GM12872 (cell line): ENCODE results near the gene FNDC3A.

ENCODE experiments used
- TF ChIP-seq, protein P1 (sequence below): IDR thresholded peaks from 3 replicates; pipeline ENCODE4 v1.5.1; 2011; ENCODE audit warnings: low read depth, mild to moderate bottlenecking, low read length, moderate library complexity; ENCODE audit not compliant: insufficient read depth

FNDC3A gene

DNA sequence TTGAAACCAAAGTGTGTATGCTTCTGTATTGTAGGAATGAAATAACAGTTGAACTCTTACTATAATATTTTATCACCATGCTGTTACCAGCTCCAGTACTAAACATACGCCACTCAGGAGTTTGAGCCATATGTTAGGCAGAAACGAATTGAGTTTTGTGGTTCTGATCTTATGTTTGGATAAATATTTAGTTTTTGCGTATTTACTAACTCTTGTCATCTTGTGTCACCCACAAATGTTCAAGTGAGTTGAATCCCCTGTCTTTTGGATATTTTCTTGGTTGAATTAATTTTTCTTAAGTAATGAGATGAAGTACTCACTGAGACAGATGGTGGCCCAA is 1.5 kb downstream of the FNDC3A start:
- TF ChIP-seq, protein P1, sequence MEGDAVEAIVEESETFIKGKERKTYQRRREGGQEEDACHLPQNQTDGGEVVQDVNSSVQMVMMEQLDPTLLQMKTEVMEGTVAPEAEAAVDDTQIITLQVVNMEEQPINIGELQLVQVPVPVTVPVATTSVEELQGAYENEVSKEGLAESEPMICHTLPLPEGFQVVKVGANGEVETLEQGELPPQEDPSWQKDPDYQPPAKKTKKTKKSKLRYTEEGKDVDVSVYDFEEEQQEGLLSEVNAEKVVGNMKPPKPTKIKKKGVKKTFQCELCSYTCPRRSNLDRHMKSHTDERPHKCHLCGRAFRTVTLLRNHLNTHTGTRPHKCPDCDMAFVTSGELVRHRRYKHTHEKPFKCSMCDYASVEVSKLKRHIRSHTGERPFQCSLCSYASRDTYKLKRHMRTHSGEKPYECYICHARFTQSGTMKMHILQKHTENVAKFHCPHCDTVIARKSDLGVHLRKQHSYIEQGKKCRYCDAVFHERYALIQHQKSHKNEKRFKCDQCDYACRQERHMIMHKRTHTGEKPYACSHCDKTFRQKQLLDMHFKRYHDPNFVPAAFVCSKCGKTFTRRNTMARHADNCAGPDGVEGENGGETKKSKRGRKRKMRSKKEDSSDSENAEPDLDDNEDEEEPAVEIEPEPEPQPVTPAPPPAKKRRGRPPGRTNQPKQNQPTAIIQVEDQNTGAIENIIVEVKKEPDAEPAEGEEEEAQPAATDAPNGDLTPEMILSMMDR = no peak

DNA sequence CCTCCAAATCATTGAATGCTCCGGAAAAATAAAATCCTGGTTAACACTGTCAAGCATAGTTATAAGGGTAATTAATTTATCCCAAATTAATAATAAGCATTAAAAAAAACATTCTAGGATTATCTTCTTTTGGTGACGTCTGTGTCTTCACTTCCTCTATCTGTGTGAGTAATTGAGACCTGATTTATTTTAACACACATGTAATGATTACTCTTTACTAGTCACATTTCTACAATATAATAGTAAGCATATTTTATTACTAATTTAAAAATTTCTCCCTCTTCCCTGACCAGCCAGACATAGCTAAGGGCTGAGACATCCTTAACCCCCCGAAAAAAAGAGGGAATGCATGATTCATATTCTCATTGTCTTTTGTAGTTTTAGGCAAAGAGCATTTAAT is 2.3 kb downstream of the FNDC3A start:
- TF ChIP-seq, protein P1 = no peak

DNA sequence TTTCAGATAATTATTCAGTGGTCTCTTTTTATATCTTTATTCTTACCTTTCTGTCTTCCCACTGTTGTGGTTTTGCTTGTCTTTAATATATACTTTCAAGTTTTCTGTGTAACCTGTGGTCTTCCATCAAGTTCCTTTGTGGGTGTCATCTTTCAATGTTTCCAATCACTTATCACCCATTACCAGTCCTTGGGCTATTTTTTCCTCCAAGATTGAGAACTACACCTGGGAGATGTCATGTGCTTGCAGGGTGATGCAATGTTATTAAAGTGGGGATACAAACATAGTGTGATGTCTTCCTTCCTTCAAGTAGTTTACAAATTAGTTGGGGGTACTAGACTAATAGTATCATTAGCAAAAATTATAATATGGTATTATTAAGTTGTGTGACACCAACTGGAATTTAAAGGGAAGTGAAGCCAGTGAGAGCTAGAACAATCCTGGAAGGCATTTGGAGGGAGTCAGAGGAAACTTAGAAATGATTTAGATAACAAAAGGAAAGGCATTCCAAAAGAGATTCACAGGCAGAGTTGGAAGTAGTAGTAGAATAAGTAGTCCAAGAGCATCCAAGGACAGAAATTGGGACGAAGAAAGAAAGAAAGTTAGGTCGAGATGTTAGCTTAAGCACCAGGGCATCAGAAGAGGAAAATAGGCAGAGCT is 3.4 kb downstream of the FNDC3A start:
- TF ChIP-seq, protein P1 = no peak

DNA sequence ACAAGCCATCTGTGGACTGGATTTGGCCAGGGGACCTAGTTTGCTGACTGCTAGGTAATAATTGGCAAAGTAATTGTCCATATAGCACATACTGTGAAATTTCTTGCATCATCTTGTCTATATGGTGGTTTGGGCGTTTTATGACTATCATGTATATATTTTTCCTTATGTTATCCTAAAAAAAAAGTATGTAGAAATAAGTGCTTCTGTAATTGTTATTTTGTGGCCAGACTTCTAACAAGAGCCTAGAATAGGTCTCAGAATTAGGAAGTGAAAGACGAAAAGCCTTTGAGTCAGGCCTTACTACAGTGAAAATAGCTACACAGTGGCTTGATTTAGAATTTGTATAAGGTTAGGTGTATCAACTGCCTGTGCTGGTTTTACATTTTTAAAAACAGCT is 4.2 kb downstream of the FNDC3A start:
- TF ChIP-seq, protein P1 = no peak

DNA sequence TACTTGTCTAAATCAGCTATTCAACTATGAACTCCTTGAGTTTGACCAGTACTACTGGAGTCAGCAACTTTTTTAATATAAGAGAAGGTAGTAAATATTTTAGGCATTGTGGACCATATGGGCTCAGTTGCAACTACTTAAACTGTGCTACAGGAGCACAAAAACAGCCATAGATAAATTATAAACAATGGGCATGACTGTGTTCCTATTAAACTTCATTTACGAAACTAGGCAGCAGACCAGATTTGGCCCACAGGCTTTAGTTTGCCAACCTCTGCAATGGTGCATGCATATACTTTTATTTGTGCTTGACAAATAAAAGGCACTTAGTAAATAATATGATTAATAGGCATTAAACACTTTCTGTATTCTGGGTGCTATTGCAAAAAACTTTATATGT is 7.6 kb downstream of the FNDC3A start:
- TF ChIP-seq, protein P1 = no peak

DNA sequence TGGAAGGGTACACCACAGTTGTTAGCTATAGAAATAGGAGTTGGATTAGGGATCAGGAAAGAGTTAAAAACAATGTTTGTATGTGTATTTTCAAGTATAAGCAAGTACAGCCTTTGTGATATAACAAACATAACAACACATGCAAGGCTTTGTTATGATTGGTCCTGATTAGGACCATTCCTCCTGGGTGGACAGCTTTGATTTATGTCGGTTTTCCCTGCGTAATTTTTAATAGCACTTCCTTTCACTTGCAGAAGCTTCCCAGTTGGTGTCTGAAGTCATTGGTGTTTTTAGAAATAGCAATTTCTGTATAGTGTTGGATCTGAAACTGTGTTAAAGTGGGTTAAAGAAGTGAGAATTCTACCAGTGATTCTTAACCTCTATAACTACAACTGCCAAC is 10.0 kb downstream of the FNDC3A start:
- TF ChIP-seq, protein P1 = no peak

DNA sequence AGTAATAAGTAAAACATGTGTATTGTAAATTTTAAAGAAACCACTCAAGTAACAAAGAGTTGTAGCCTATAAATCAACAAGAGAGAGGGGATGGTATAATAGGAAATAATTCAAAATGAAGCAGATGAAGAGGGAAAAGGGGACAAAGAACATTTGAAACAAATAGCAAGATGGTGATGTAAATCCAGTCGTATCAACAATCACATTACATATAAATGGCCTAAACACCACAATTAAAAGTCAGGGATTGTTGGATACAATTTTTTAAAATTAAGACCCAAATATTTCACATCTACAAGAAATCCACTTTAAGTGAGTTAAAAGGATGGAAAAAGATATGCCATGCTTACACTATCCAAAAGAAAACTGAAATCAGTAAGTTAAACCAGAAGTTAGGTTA is 15.2 kb downstream of the FNDC3A start:
- TF ChIP-seq, protein P1 = no peak
